GM21576 (cell line): ENCODE measurements around the gene RGL4.

Experiments used
- ATAC-seq: cut with Tn5 transposase; IDR thresholded peaks from one replicate; pipeline ENCODE4 v1.9.1; 2021; ENCODE audit warnings: mild to moderate bottlenecking, moderate library complexity; ENCODE audit not compliant: unreplicated experiment

RGL4 gene

DNA sequence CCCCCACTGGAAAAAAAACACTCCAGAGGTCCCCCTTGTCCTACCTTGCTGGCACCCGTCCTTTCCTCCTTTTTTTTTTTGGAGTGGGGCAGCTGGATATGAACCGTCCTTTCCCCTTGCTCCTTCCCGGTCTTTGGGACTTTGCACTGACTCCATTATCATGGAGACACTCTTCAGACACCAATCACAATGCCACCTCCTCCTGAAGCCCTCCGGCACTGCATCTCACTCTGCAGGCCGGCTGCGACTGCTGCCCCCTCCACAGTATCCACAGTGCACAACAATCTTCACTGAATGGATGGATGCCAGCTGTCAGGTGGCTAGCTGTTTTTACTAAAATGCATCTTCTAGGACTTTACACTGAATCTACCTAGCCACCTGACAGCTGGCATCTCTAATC, 12.7 kb upstream of the RGL4 start:
- ATAC-seq = no peak

DNA sequence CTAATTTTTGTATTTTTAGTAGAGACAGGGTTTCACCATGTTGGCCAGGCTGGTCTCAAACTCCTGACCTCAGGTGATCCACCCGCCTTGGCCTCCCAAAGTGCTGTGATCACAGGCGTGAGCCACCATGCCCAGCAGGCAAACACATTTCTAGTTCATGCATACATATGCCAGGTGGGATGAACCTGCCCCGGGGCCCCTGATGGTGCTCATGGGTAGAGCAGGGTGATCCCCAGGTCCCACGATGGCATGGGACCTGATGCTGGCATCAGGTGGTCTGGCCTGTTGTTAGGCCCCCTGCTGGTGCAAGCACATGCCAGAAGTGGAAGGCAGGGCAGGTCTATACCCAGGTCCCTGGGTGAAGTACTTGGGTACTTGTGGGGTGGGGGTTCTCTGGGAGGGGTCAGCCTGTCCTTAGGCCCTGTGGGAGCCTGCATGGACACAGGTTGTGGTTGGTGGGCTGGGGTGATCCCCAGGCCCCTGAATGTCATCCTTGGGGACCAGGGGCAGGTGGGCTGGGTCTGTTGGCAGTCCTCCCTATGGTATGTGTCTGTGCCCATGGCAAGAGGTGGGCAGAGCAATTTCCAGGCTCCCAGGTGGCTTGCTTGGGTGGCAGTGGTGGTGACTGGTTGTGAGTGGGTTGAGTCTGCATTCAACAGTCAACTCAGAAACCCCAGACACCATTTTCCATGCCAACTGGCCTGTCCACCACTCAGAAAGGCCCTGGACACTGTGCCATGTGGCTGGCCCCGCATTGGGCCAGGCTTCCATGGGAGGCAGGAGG, 9.6 kb upstream of the RGL4 start:
- no peak for ATAC-seq

DNA sequence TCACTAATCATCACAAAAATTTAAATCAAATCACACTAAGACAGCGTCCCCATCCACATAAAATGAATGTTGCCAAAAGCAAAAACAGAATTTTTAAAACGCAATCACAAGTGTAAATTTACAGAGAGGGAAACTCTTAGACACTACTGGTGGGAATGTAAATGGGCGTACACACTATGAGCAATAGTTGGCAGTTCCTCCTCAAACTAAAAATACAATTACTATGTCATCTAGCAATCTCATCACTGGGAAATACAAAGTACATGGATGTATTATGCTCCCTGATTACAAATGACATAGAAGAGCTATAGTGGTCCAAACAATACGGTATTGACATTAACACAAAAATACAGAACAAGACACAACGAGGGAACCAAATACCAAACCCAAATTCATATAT, 8.7 kb upstream of the RGL4 start:
- ATAC-seq = no peak

DNA sequence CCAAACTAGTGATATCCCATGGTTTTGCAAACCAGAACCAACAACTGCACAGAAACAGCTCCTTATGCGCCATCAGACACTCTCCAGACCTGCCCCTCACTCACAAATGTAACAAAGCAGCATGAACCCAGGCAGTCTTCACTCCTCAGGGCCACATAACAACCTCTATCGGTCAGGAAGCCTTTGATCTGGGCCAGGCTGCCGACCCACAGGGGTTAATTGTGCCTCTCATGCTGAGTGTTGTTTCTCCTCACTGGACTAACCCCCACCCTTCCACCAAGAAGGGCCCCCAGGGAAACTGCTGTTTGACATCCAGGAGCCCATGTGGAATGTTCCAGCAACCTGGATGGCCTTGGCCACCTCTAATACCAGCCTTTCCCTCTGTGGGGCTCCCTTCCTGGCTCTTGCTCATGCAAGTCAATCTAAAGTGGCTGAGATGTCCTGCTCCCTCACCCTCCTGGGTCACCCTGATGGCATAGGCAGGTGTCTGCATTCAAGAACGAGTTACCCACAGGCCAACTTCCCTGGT, 7.9 kb upstream of the RGL4 start:
- no peak for ATAC-seq

DNA sequence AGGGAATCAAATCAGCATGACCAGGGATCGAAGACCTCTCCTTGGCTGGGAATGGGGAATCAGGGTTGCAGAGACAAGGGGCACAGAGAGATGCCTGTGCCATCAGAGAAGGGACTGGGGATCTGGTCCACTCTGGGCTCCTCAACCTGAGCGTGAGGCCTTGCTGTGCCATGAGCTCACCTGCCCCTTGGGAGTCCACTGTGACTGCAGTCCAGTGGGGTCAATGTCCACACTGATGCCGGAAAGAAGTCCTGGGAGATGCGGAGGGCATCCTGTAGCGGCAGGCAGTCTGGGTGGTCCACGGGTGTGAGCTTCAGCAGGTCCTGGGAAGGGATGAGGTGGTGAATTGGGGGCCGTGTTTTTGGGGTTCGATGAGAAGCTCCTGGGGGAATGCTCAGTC, 7.3 kb upstream of the RGL4 start:
- no peak for ATAC-seq

DNA sequence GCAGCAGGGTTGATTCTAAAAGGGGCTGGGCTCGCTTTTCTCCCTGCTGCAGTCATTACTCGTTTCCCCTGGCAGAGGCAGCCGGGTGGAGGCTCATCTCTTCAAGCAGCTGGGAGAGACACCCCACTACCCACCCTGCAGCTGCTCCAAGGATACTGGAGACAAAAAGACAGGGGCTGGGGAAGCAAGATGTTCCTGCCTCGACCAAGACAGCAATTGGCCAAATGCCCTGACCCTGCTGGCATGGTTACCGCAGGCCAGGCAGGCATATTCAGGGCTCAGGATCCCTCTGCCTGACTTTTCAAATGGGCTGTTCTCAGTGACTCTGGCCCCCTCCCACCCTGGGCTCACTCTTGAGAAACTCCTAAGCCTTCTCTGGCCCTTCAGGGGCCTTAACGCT, 6.8 kb upstream of the RGL4 start:
- ATAC-seq = no peak

DNA sequence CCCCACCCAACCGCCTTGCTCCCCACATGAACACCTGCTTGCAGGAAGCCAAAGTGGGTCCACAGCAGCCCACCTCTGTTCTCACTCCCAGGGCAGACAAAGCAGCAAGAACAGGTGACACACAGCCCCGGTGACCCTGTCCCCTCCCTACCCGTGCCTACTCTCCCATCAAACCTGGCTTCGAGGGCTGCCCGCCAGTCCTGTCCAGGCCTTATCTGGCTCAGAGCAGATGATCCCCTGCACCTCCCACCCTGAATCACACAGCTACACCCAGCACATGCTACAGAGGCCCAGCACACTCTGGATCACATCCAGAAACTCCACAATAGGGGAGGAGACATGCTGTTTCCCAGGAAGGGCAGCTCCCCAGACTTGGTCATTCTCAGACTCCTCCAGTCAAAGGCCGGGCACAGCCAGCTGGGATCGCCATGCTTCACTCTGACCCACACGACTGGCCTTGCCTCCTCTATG, 6.2 kb upstream of the RGL4 start:
- no peak for ATAC-seq

DNA sequence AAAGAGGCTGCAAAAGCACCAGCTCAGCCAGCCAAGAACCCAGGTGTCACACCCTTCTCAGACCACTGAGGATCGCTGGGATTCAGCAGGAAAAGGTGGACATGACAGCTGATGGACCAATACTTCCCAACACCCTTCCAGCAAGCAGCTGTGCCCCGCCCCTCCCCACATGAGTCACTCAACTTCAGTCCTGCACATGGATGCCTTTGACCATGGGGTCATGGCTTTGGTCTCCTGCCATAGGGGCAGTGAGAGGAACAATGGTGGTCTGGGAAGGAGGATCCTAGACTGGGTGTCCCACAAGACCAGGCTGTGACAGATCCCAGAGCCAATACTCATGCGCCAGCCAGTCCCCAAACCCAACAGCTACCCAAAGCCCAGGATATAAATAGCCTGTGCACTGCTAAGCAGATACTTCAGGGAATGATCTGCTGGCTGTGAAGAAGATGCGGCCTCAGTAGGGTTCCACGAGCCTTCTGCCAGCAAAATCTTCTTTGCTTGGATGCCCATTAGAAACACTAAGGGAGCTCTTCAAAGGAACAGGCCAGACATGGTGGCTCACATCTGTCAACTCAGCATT, 5.5 kb upstream of the RGL4 start:
- no peak for ATAC-seq

DNA sequence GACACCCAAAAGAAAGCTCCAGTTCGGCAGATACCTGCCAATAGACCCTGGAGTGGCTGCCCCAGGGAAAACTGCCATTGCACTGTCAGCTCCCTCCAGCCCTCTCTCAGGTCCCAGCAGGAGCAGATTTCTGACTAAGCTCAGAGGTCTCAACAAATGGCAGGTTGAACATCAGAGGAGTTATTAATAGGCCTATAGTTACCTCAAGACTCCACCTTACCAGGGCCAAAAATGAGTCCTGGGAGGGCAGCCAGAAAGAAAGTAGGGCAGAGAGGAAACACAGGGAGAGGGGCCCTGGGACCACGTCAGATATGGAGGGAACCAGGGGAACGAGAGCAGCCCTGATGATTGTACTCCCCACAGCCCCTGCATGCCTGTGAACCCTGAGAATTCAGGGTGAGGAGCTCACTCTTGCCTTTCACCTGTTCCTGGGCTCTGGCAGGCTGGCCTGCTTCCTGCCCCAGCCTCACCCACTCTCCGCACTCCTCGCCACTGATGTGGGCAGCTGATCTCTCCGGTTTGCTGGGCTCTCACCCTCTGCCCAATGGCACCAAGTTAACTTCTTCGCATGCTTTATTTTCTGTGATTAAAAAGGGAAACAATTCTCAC, 4.3 kb upstream of the RGL4 start:
- no peak for ATAC-seq

DNA sequence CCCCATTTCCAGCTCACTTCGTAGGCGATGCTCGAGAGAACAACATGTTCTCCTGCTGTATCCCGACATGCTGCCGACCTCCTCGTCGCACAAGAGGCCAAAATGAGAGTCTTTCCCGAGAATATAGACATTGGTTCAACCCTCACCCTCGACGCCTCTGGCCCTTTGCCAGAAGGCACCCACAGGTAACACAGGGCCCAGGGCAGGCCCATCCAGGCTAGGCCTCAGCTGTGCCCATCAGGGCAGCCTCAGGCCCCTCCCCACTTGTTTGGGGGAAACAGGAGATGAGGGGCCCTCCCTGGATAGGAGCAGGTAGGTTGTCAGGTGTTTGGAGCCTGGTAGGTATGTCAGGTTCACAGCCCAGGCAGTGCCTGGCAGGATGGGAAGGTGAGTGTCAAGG, 2.7 kb upstream of the RGL4 start:
- no peak for ATAC-seq

DNA sequence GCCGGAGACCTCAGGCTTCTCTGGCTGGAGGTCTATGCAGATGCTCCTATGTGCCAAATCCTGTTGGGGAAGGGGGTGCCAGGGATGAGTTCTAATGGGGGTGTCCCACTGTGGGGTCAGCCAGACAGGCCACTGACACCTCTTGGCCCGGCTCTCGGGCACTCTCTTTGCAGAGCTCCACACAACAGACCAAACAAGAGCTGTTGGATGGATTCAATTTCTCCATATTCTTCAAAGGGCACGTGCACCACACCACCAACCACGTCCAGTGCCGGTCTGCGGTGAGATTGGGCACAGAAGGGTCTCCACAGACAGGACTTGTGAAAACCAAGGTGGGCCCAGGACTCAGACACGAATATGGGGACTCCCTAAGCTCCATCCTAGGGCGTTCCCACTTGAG, 2.2 kb upstream of the RGL4 start:
- no peak for ATAC-seq

DNA sequence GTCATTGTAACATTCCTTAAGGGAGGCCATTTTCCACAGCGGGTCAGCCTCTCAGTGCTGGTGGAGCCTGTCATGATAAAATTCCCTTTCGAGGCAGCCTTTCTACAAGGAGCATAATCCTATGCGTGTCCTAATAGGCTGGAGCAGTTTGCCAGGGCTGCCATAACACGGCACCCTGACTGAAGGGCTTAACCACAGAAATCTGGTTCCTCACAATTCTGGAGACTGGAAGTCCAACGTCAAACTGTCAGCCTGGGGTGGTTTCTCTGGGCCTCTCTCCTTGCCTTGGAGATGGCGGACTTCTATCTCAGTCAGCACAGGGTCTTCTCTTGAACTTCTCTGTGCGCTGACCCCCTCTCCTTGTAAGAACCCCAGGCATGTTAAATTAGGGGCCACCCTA, 1.4 kb upstream of the RGL4 start:
- ATAC-seq = no peak

DNA sequence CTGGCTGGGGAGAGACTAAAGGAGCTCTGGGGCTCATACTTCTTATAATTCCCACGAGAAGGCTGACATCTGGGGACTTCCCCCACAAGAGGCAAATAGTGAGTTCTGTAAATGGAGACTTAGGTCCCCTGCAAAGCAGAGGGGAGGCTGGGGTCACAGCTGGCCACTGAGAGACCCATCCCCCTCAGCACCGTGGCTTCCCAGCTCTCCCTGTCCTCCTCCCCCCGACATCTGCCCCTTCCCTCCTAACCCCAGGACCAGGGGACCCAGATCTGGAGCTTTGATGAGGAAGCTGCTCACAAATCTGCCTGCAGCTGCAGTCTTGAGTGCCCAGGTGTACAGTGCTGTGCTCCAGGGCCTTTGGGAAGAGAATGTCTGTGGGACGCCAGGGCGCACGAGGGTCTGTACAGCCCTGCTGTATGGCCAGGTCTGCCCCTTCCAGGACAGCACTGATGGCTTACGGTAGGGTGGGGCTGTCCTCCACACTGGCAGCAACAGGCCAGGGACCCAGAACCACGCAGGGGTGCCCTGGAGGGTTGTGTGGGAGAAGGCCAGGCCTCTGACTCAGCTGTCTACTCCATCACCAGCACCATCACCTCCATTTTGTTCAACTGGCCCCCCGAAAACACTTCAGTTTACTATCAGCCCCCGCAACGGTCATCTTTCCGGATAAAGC, 1.1 kb downstream of the RGL4 start:
- no peak for ATAC-seq

DNA sequence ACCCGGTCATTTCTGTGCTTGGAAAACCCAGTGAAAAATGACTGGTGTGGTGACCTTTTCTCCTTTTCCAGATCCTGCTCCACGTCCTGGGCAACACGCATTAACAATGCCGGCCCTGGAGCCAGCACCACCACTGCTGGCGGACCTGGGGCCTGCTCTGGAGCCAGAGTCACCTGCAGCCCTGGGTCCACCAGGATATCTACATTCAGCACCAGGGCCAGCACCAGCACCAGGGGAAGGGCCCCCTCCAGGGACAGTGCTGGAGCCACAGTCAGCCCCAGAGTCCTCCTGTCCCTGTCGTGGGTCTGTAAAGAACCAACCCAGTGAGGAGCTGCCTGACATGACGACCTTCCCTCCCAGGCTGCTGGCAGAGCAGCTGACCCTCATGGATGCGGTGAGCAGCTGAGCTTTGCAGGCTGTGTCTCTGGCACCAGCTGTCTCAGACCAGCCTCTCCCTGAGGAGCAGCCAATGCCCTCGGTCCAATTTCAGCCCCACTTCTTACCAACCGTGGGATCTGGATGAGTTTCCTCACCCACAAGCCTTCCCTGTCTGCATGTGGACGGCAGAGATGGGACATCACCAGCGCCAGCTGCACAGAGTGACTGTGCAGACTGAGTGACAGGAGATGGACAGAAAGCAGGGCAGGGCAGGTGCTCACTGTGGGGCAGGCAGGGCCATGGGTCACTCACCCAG, 1.9 kb downstream of the RGL4 start:
- no peak for ATAC-seq

DNA sequence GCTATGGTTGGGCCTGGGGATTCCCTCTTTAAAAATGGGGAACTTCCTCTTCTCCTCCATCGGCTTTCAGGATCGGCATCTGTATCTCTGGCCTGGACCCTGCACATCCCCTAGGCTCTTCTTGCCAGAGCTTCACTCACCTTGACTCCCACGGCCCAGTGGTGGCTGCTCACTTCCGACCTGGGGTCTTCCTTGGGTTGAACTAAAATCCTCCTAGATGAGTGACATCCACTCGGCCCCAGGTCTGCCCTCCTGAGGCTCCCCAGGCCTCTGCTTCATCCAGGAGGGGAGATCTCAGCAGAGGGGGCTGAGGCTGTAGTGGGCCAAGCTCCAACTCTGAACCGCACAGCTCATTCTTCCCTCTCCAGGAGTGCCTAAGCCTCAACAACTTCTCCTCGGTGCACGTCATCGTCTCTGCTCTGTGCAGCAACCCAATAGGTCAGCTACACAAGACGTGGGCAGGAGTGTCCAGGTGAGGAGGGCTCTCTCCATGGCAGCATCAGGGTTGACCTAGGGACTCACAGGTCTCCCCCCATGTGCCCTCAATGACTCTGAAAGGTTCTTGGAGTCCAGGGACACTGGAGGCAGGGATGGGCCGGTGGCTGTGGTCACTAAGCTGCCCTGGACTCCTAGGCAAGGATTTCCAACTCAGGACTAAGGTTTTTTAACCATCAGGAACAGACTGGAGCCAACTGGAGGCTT, 3.3 kb downstream of the RGL4 start:
- no peak for ATAC-seq

DNA sequence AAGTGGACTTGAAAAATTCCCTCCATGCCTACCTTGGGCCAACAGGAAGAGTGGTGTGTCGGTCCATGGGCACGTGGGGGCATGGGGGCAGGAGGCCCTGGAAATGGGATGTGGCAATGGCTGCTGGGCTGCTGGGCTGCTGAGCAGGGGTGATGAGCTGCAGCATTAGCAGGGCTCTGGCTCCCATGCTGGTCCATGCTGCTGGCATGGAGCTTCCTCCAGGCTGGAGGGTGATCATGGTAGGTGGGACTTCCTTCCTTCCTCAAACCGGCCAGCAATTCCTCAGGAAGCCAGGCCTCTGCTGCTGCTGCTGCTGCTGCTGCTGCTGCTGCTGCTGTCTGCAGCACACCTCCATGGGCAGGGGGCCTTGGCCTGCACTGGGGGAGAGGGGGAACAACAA, 4.3 kb downstream of the RGL4 start:
- ATAC-seq = no peak

DNA sequence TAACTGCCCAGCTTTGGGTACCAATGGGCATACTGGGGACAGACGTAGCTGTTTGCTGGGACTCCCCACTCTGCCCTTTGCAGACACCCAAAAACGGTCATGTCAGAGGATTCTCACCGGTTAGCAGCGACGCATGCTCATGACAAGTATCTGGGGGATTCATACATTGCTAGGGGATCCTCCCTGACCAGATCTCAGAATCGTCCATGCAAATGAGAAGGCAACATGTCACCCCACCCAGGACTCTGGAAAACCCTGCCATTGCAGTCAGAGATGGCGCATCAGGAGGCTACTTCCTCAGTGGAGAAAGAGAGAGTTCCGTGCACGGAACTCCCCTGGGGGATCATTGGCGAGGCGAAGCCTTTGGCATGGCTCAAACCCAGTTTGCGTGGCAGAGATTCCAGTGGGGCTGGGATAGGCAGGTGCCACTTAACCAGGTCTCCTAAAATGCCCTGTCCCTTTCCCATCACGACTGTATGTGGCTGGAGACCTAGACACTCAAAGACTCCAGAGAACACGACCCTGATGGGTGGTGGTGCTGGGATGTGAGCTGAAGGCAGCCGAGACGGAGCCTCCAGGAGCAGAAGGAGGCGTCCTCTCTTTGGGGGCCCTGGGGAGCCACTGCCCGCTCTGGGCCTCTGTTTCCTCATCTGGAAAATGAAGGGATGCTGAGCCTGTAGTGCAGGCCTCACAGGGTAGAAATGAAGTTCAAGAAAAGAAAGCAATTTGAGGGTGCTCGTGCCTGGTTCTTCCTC, 4.9 kb downstream of the RGL4 start:
- no peak for ATAC-seq

DNA sequence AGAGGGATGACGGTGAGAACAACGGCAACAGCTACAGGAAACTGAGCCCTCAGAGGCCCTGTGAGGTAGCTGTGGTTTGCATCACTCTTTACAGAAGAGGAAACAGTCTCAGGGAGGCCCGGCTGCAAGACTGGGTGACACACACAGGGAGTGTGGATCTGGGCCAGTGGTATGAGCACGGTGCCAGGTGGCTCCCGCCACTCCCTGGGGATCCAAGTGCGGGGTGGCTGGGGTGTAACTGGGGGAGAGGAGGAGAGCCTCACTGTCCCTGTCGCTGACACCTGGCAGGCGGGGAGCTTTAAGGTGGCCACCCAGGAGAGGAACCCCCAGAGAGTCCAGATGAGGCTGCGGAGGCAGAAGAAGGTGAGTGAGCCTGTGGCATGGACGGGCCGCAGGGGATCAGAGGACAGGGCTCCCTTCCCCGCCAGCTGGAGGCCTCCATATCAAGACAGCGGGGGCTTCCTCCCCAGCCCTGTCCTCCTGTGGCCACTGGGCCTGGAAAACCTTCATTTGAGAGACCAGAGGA, 5.6 kb downstream of the RGL4 start:
- peak; percentile 71 for ATAC-seq
